GM23338 (cell line): Measurements from ENCODE around the gene HTR4. TPM values are rescaled to one million over a fixed set of nuclear protein-coding genes. Genes with fewer than 3 reads are reported as not detected.

Source experiments
- ATAC-seq: fragments of 200-7000 bp; cut with Tn5 transposase; 3 replicates; pipeline ENCODE4 v1.9.1; 2020
- DNase-seq: peaks from one replicate; pipeline ENCODE4 v3.0.0-alpha.2; 2015; ENCODE audit warnings: low spot score
- H2AFZ ChIP-seq: fragments of 200-600 bp; sonication (generic); 2 replicates; pipeline ENCODE4 v1.8.0; 2016; ENCODE audit warnings: antibody characterized with exemption, mild to moderate bottlenecking, moderate library complexity
- H3F3A ChIP-seq: fragments of 200-600 bp; sonication (generic); replicated peaks from 2 replicates; pipeline ENCODE4 v1.8.0; 2017; ENCODE audit warnings: antibody characterized with exemption, mixed run types, low read depth
- H3K27ac ChIP-seq: fragments of 200-600 bp; sonication (generic); 2 replicates; pipeline ENCODE4 v1.6.1; 2016; ENCODE audit warnings: low read depth
- H3K27me3 ChIP-seq: fragments of 200-600 bp; sonication (generic); 2 replicates; pipeline ENCODE4 v1.8.0; 2016; ENCODE audit warnings: mild to moderate bottlenecking, mixed run types, moderate library complexity; ENCODE audit not compliant: insufficient read depth
- H3K36me3 ChIP-seq: fragments of 200-600 bp; sonication (generic); 2 replicates; pipeline ENCODE4 v1.8.0; 2016; ENCODE audit warnings: mild to moderate bottlenecking; ENCODE audit not compliant: insufficient read depth
- H3K4me1 ChIP-seq: fragments of 200-600 bp; sonication (generic); 2 replicates; pipeline ENCODE4 v1.8.0; 2016; ENCODE audit warnings: mild to moderate bottlenecking, moderate library complexity; ENCODE audit not compliant: insufficient read depth
- H3K4me2 ChIP-seq: fragments of 200-600 bp; sonication (generic); 2 replicates; pipeline ENCODE4 v1.7.1; 2017; ENCODE audit warnings: mixed run types
- H3K4me3 ChIP-seq: fragments of 200-600 bp; sonication (generic); 2 replicates; pipeline ENCODE4 v1.6.1; 2016; ENCODE audit warnings: mixed run types
- H3K79me2 ChIP-seq: fragments of 200-600 bp; sonication (generic); replicated peaks from 2 replicates; pipeline ENCODE4 v1.8.0; 2017; ENCODE audit warnings: mild to moderate bottlenecking; ENCODE audit not compliant: insufficient read depth
- H3K9me2 ChIP-seq: fragments of 200-600 bp; sonication (generic); 2 replicates; pipeline ENCODE4 v1.8.0; 2017; ENCODE audit not compliant: insufficient read depth
- H4K20me1 ChIP-seq: fragments of 200-600 bp; sonication (generic); replicated peaks from 2 replicates; pipeline ENCODE4 v1.8.0; 2017; ENCODE audit warnings: mild to moderate bottlenecking; ENCODE audit not compliant: insufficient read depth
- H3K27ac Mint-ChIP-seq: 2 replicates; pipeline ENCODE4 v1.8.0; 2020; ENCODE audit warnings: inconsistent platforms, mild to moderate bottlenecking, moderate library complexity, mixed read lengths
- H3K27me3 Mint-ChIP-seq: 3 replicates; pipeline ENCODE4 v1.8.0; 2022; ENCODE audit warnings: low read depth, mild to moderate bottlenecking, moderate library complexity, mixed read lengths, inconsistent platforms; ENCODE audit not compliant: insufficient read depth, poor library complexity
- H3K36me3 Mint-ChIP-seq: 3 replicates; pipeline ENCODE4 v1.8.0; 2021; ENCODE audit warnings: low read depth, mild to moderate bottlenecking, inconsistent platforms, moderate library complexity, mixed read lengths
- H3K4me1 Mint-ChIP-seq: 3 replicates; pipeline ENCODE4 v1.8.0; 2020; ENCODE audit warnings: mild to moderate bottlenecking, inconsistent platforms, mixed read lengths
- H3K4me3 Mint-ChIP-seq: 3 replicates; pipeline ENCODE4 v1.8.0; 2021; ENCODE audit warnings: moderate library complexity, mild to moderate bottlenecking, inconsistent platforms, mixed read lengths
- H3K9me3 Mint-ChIP-seq: 3 replicates; pipeline ENCODE4 v1.8.0; 2020; ENCODE audit warnings: moderate library complexity, mild to moderate bottlenecking, inconsistent platforms, mixed read lengths
- CREB1 ChIP-seq: fragments of 250-450 bp; sonication (Bioruptor Pico); IDR thresholded peaks from 2 replicates; pipeline ENCODE4 v1.5.0; 2020; ENCODE audit warnings: low read depth, mild to moderate bottlenecking, moderate library complexity
- ETS1 ChIP-seq: IDR thresholded peaks from 2 replicates; pipeline ENCODE4 v1.6.1; 2016; ENCODE audit warnings: antibody characterized with exemption
- EZH2 ChIP-seq: fragments of 200-600 bp; sonication (generic); IDR thresholded peaks from one replicate; pipeline ENCODE4 v1.8.0; 2017; ENCODE audit warnings: antibody characterized with exemption, mild to moderate bottlenecking, low read depth; ENCODE audit not compliant: unreplicated experiment
- EZH2phosphoT487 ChIP-seq: fragments of 200-600 bp; sonication (generic); IDR thresholded peaks from one replicate; pipeline ENCODE4 v1.8.1; 2018; ENCODE audit warnings: antibody characterized with exemption; ENCODE audit not compliant: unreplicated experiment
- JUNB ChIP-seq: IDR thresholded peaks from one replicate; pipeline ENCODE4 v1.6.1; 2016; ENCODE audit warnings: antibody characterized with exemption; ENCODE audit not compliant: unreplicated experiment
- POLR2AphosphoS5 ChIP-seq: IDR thresholded peaks from 2 replicates; pipeline ENCODE4 v1.6.1; 2016; ENCODE audit warnings: antibody characterized with exemption, low read depth
- ZNF114 ChIP-seq: fragments of 250-450 bp; sonication (Bioruptor Pico); IDR thresholded peaks from 2 replicates; pipeline ENCODE4 v1.5.0; 2020; ENCODE audit warnings: mild to moderate bottlenecking, moderate library complexity
- ZNF331 ChIP-seq: fragments of 250-450 bp; sonication (Bioruptor Pico); IDR thresholded peaks from 2 replicates; pipeline ENCODE4 v1.5.0; 2020; ENCODE audit warnings: low read depth, mild to moderate bottlenecking, moderate library complexity
- ZNF462 ChIP-seq: fragments of 250-450 bp; sonication (Bioruptor Pico); IDR thresholded peaks from 2 replicates; pipeline ENCODE4 v1.5.0; 2020; ENCODE audit warnings: mild to moderate bottlenecking, moderate library complexity
- polyA plus RNA-seq: library from polyadenylated mRNA; unstranded; fragments of >200 nt; fragmentation: Nextera tagmentation; extraction: Ambion mirVana; gene quantifications from 2 replicates; pipeline ENCODE4 v1.2.1, GENCODE V29; 2016
- total RNA-seq: library from RNA; depleted of rRNA; stranded (reverse); fragments of >200 nt; shearing (Covaris generic); gene quantifications from 2 replicates; pipeline ENCODE4 v1.2.3, GENCODE V29; 2014
- TF ChIP-seq, protein P1 (sequence below): IDR thresholded peaks from one replicate; pipeline ENCODE4 v1.6.1; 2018; ENCODE audit warnings: antibody characterized with exemption; ENCODE audit not compliant: unreplicated experiment

Gene HTR4
- total and polyA plus RNA-seq, 2 experiments from 2014 or later: 0.10 TPM; not detected in 1

GRCh38 chr5:148623101-148623500 is 31.2 kb downstream of the HTR4 start (continued):
- TF ChIP-seq, protein P1, sequence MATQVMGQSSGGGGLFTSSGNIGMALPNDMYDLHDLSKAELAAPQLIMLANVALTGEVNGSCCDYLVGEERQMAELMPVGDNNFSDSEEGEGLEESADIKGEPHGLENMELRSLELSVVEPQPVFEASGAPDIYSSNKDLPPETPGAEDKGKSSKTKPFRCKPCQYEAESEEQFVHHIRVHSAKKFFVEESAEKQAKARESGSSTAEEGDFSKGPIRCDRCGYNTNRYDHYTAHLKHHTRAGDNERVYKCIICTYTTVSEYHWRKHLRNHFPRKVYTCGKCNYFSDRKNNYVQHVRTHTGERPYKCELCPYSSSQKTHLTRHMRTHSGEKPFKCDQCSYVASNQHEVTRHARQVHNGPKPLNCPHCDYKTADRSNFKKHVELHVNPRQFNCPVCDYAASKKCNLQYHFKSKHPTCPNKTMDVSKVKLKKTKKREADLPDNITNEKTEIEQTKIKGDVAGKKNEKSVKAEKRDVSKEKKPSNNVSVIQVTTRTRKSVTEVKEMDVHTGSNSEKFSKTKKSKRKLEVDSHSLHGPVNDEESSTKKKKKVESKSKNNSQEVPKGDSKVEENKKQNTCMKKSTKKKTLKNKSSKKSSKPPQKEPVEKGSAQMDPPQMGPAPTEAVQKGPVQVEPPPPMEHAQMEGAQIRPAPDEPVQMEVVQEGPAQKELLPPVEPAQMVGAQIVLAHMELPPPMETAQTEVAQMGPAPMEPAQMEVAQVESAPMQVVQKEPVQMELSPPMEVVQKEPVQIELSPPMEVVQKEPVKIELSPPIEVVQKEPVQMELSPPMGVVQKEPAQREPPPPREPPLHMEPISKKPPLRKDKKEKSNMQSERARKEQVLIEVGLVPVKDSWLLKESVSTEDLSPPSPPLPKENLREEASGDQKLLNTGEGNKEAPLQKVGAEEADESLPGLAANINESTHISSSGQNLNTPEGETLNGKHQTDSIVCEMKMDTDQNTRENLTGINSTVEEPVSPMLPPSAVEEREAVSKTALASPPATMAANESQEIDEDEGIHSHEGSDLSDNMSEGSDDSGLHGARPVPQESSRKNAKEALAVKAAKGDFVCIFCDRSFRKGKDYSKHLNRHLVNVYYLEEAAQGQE: no peak
- TF ChIP-seq JUNB (no peak), EZH2phosphoT487 (no peak), ZNF331 (CRISPR knock-in tag) (no peak), ZNF114 (no peak)

DNA sequence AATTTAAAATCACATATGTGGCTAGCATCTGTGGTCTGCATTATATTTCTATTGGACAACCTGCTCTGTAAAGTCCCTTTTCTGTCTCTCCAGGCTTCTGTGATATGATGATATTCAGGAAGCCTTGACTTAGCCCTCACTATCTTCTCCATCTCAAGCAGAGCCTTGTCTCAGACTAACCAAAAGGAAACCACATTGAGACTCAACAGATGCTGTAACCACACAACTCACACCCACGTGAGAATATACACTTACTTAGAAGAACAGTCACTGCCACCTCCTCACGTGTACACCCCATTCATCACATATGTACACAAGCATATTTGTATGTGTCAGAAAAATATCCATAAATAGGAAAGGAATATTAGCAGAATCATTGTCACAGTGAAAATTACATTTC is 33.6 kb downstream of the HTR4 start:
- TF ChIP-seq CREB1 (CRISPR knock-in tag) (no peak), POLR2AphosphoS5 (no peak), ZNF114 (no peak)
- Mint-ChIP-seq H3K27me3 (peaks cover 1% of the 10 kb centered on the region), H3K36me3 (no peaks in the 10 kb centered on the region), H3K27ac (no peak overlapping the region), H3K4me1 (no peaks in the 10 kb centered on the region), H3K9me3 (no peaks in the 10 kb centered on the region), H3K4me3 (no peak overlapping the region)
- no peaks in the 10 kb centered on the region for H3K79me2 ChIP-seq
- no peak overlapping the region for H3K4me2 ChIP-seq
- no peak overlapping the region for H3K4me3 ChIP-seq
- no peak for ATAC-seq
- no peaks in the 10 kb centered on the region for H3F3A ChIP-seq
- DNase-seq: no peak
- H4K20me1 ChIP-seq: no peaks in the 10 kb centered on the region
- H2AFZ ChIP-seq: no peak overlapping the region
- H3K4me1 ChIP-seq: no peaks in the 10 kb centered on the region
- no peak overlapping the region for H3K27ac ChIP-seq
- H3K36me3 ChIP-seq: no peaks in the 10 kb centered on the region
- H3K9me2 ChIP-seq: no peaks in the 10 kb centered on the region
- no peaks in the 10 kb centered on the region for H3K27me3 ChIP-seq

GRCh38 chr5:148620091-148620490 is 34.2 kb downstream of the HTR4 start:
- no peaks in the 10 kb centered on the region for H3F3A ChIP-seq
- ATAC-seq (no peak), DNase-seq (no peak)
- H3K4me3 ChIP-seq: no peak overlapping the region
- H3K9me3 Mint-ChIP-seq: no peaks in the 10 kb centered on the region
- no peaks in the 10 kb centered on the region for H4K20me1 ChIP-seq
- H2AFZ ChIP-seq: no peak overlapping the region
- no peaks in the 10 kb centered on the region for H3K4me1 Mint-ChIP-seq
- H3K9me2 ChIP-seq: no peaks in the 10 kb centered on the region
- no peaks in the 10 kb centered on the region for H3K36me3 ChIP-seq
- no peaks in the 10 kb centered on the region for H3K4me1 ChIP-seq
- no peaks in the 10 kb centered on the region for H3K36me3 Mint-ChIP-seq
- H3K27me3 Mint-ChIP-seq: peaks cover 1% of the 10 kb centered on the region
- no peak overlapping the region for H3K27ac Mint-ChIP-seq
- H3K4me2 ChIP-seq: no peak overlapping the region
- H3K79me2 ChIP-seq: no peaks in the 10 kb centered on the region
- H3K27ac ChIP-seq: no peak overlapping the region
- H3K4me3 Mint-ChIP-seq: no peak overlapping the region
- H3K27me3 ChIP-seq: no peaks in the 10 kb centered on the region
- TF ChIP-seq ZNF462 (CRISPR knock-in tag) (no peak), EZH2 (no peak), ETS1 (no peak)
